ENCODE data around the gene FAM98C. TPM values are rescaled to one million over a fixed set of nuclear protein-coding genes. Genes with fewer than 3 reads are reported as not detected.
A peak's percentile ranks its signal among the peaks of the same experiment; 100 is the strongest.
"Not testable (repeated sequence)": the region's sequence is repeated elsewhere in the genome, so short reads cannot be mapped to it uniquely, and the experiment has no call there.

FAM98C gene
- total RNA-seq, 1 experiment from 2014 or later, result 10.2 TPM

DNA sequence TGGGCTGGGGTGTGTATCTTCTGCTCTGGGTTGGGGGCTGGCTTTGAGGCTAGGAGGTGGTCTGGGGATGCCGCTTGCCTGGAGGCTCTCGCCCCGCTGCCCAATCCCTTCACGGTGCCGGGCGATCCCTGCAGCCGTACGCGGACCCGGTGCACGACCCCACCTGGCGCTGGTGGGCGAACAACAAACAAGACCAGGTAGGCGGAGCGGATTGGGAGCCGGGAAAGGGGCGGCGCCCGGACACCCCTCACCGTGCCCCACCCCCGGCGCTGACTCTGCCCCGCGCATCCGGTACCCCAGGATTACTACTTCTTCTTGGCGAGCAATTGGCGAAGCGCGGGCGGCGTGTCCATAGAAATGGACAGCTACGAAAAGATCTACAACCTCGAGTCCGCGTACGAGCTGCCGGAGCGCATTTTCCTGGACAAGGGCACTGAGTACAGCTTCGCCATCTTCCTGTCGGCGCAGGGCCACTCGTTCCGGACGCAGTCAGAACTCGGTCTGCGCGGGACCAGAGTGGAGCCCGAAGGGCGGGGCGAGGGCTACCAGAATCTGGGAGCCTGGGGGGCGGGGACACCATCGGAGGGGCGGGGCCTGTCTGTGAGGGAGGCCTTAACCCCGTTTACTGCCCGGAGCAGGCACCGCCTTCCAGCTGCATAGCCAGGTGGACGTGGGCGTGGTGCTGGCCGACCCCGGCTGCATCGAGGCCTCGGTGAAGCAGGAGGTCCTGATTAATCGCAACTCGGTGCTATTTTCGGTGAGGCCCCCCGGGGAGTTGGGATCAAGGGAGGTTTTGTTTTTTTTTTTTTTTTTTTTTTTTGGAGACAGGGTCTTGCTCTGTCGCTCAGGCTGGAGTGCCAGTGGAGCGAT is 40.6 kb upstream of the FAM98C start (continued):
- no peak for TF ChIP-seq CREB1 (CRISPR knock-in tag; IDR thresholded peaks at IDR 0.05)
- TF ChIP-seq NFE2L1 (CRISPR knock-in tag; IDR thresholded peaks at IDR 0.05), result 0 out of 2 replicates have a peak, but pooled peaks have one; percentile 22
- TF ChIP-seq ZNF121 (CRISPR knock-in tag; IDR thresholded peaks at IDR 0.05), result no peak
- TF ChIP-seq, protein P1, sequence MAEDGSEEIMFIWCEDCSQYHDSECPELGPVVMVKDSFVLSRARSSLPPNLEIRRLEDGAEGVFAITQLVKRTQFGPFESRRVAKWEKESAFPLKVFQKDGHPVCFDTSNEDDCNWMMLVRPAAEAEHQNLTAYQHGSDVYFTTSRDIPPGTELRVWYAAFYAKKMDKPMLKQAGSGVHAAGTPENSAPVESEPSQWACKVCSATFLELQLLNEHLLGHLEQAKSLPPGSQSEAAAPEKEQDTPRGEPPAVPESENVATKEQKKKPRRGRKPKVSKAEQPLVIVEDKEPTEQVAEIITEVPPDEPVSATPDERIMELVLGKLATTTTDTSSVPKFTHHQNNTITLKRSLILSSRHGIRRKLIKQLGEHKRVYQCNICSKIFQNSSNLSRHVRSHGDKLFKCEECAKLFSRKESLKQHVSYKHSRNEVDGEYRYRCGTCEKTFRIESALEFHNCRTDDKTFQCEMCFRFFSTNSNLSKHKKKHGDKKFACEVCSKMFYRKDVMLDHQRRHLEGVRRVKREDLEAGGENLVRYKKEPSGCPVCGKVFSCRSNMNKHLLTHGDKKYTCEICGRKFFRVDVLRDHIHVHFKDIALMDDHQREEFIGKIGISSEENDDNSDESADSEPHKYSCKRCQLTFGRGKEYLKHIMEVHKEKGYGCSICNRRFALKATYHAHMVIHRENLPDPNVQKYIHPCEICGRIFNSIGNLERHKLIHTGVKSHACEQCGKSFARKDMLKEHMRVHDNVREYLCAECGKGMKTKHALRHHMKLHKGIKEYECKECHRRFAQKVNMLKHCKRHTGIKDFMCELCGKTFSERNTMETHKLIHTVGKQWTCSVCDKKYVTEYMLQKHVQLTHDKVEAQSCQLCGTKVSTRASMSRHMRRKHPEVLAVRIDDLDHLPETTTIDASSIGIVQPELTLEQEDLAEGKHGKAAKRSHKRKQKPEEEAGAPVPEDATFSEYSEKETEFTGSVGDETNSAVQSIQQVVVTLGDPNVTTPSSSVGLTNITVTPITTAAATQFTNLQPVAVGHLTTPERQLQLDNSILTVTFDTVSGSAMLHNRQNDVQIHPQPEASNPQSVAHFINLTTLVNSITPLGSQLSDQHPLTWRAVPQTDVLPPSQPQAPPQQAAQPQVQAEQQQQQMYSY (CRISPR knock-in tag; IDR thresholded peaks at IDR 0.05), result peak; percentile 78
- TF ChIP-seq, protein P2, sequence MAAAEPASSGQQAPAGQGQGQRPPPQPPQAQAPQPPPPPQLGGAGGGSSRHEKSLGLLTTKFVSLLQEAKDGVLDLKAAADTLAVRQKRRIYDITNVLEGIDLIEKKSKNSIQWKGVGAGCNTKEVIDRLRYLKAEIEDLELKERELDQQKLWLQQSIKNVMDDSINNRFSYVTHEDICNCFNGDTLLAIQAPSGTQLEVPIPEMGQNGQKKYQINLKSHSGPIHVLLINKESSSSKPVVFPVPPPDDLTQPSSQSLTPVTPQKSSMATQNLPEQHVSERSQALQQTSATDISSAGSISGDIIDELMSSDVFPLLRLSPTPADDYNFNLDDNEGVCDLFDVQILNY (CRISPR knock-in tag; IDR thresholded peaks at IDR 0.05), result peak; percentile 48; the same call in 1 of the 2 replicates
- TF ChIP-seq, protein P3, sequence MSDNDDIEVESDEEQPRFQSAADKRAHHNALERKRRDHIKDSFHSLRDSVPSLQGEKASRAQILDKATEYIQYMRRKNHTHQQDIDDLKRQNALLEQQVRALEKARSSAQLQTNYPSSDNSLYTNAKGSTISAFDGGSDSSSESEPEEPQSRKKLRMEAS (CRISPR knock-in tag; IDR thresholded peaks at IDR 0.05), result no peak; the same call in 1 of the 2 replicates
- 0 out of 2 replicates have a peak, but pooled peaks have one; percentile 38 for TF ChIP-seq ESRRA (CRISPR knock-in tag; IDR thresholded peaks at IDR 0.05; ENCODE audit: borderline replicate concordance)
- TF ChIP-seq MYBL2 (CRISPR knock-in tag; IDR thresholded peaks at IDR 0.05), result peak; percentile 59; the same call in 1 of the 2 replicates
- TF ChIP-seq, protein P4, sequence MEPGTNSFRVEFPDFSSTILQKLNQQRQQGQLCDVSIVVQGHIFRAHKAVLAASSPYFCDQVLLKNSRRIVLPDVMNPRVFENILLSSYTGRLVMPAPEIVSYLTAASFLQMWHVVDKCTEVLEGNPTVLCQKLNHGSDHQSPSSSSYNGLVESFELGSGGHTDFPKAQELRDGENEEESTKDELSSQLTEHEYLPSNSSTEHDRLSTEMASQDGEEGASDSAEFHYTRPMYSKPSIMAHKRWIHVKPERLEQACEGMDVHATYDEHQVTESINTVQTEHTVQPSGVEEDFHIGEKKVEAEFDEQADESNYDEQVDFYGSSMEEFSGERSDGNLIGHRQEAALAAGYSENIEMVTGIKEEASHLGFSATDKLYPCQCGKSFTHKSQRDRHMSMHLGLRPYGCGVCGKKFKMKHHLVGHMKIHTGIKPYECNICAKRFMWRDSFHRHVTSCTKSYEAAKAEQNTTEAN (CRISPR knock-in tag; IDR thresholded peaks at IDR 0.05), result peak; percentile 56; the same call in 1 of the 2 replicates
- TF ChIP-seq FOXJ3 (CRISPR knock-in tag; IDR thresholded peaks at IDR 0.05; ENCODE audit: borderline replicate concordance), result no peak
- TF ChIP-seq SP1 (CRISPR knock-in tag; conservative IDR thresholded peaks at IDR 0.05), result peak; percentile 35
- TF ChIP-seq, protein P5, sequence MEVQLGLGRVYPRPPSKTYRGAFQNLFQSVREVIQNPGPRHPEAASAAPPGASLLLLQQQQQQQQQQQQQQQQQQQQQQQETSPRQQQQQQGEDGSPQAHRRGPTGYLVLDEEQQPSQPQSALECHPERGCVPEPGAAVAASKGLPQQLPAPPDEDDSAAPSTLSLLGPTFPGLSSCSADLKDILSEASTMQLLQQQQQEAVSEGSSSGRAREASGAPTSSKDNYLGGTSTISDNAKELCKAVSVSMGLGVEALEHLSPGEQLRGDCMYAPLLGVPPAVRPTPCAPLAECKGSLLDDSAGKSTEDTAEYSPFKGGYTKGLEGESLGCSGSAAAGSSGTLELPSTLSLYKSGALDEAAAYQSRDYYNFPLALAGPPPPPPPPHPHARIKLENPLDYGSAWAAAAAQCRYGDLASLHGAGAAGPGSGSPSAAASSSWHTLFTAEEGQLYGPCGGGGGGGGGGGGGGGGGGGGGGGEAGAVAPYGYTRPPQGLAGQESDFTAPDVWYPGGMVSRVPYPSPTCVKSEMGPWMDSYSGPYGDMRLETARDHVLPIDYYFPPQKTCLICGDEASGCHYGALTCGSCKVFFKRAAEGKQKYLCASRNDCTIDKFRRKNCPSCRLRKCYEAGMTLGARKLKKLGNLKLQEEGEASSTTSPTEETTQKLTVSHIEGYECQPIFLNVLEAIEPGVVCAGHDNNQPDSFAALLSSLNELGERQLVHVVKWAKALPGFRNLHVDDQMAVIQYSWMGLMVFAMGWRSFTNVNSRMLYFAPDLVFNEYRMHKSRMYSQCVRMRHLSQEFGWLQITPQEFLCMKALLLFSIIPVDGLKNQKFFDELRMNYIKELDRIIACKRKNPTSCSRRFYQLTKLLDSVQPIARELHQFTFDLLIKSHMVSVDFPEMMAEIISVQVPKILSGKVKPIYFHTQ (CRISPR knock-in tag; IDR thresholded peaks at IDR 0.05), result no peak
- TF ChIP-seq ETV6 (CRISPR knock-in tag; IDR thresholded peaks at IDR 0.05), result peak; percentile 49
- no peak for TF ChIP-seq NR3C1 (CRISPR knock-in tag; conservative IDR thresholded peaks at IDR 0.05; ENCODE audit: low read depth)

DNA sequence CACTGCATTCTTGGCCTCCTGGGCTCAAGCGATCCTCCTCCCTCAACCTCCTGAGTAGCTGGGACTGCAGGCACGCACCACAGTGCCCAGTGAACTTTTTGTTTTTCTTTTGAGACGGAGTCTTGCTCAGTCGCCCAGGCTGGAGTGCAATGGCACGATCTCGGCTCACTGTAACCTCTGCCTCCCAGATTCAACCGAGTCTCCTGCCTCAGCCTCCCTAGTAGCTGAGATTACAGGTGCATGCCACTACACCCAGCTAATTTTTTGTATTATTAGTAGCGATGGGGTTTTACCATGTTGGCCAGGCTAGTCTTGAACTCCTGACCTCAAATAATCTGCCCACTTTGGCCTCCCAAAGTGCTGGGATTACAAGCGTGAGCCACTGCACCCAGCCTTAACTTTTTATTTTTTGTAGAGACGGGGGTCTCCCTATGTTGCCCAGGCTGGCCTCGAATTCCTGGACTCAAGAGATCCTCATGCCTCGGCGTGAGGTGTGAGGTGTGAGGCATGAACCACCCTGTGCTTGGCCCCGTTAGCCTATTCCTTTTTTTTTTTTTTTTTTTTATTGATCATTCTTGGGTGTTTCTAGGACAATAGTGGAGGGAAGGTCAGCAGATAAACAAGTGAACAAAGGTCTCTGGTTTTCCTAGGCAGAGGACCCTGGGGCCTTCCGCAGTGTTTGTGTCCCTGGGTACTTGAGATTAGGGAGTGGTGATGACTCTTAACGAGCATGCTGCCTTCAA is 39.8 kb upstream of the FAM98C start:
- ChIA-PET POLR2A (interaction anchor here (1.1 to 2.7 kb wide), 2 partner anchors 11 to 81 kb away, joined by 7 to 16 read pairs; partner anchors contain the start of gene PSMD8), CTCF (interaction anchor here (0.5 to 2.9 kb wide), 6 partner anchors 11 to 92 kb away, joined by 3 to 19 read pairs (median 8); partner anchors contain the start of genes CATSPERG, FAM98C and PSMD8)
- H3K27ac Mint-ChIP-seq; DNase-seq (ENCODE audit: low spot score); ATAC-seq; H3K9me3 Mint-ChIP-seq; H3K36me3 Mint-ChIP-seq: not testable (repeated sequence)
- Mint-ChIP-seq H3K4me1 (peaks cover 10% of the 10 kb centered on the region), H3K27me3 (ENCODE audit: low read depth) (peaks cover 51% of the 10 kb centered on the region), H3K4me3 (peak overlapping the region; percentile 86)

All from WTC11 (cell line).